Activated T-cell treated with anti-CD3 and anti-CD28 coated beads for 1 hour (primary cell): ENCODE results near the gene HRNR.
"Not testable (repeated sequence)": the region's sequence is repeated elsewhere in the genome, so short reads cannot be mapped to it uniquely, and the experiment has no call there.

Experiments
- DNase-seq: peaks from one replicate; pipeline ENCODE4 v3.0.0-alpha.2; 2020; ENCODE audit warnings: low read depth

HRNR gene

DNA sequence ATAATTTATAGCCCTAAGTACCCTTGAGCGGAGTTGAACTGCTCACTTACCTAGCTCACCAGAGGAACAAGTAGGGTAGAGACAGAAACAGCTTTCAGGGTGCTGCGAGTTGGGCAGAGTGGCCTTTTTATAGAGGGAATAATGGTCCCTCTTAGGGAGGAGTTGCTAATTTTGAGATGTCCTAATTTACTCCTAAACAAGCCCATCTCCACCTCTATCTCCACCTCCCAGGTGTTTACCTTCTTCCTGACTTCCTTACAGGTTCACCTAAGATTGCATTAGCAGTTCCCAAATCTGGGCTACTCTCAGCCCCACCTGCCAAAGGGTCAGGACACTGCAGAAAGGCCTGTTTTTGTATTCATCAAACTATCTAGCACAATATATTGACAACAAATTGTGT is at the start of gene HRNR:
Gene HRNR, minus strand, starts transcription at position 101 of the 400 bp plus-strand sequence. CDS start 940 bp downstream, outside the sequence.
- no peak for DNase-seq

DNA sequence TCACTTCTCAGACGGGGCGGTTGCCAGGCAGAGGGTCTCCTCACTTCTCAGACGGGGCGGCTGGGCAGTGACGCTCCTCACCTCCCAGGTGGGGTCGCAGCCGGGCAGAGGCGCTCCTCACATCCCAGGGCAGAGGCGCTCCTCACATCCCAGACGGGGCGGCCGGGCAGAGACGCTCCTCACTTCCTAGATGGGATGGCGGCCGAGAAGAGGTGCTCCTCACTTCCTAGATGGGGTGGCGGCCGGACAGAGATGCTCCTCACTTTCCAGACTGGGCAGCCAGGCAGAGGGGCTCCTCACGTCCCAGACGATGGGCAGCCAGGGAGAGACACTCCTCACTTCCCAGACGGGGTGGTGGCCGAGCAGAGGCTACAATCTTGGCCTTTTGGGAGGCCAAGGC is 32.4 kb upstream of the HRNR start:
- DNase-seq: not testable (repeated sequence)

DNA sequence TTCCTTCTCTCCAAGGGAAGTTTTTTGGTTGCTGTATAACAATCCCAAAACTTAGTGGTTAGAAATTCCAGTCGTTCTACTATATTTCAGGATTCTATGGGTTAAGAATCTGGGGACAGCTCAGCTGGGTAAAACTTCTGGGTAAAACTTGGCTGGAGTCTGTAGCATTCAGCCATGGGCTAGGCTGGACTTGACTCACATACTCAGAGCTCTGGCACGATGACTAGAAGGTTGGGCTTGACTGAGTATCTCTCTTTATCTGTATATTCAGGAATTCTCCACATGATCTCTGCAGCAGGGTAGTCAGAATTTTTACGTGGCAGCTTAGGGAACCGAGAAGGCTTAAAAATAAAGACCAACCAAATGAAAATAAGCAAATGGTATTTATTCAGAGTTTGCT is 28.2 kb upstream of the HRNR start:
- DNase-seq: no peak

DNA sequence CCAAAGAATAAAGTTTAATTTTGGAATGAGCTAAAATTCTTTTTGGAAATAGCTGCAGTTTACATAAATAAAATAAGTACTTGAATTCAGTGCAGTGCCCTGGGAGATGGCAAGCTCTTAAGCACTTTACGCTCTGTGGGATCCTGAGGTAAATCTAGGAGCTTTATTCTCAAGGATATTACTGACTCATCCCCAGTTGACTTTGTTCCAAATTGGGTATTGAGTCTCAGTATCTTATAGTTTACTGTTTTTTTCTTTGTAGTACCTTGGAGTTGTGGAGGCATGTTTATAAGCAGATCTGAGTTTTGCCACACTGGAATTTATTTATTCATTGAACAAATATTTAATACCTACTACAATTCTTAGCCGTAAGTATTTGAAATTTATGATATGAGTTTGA is 27.4 kb upstream of the HRNR start:
- DNase-seq: no peak

DNA sequence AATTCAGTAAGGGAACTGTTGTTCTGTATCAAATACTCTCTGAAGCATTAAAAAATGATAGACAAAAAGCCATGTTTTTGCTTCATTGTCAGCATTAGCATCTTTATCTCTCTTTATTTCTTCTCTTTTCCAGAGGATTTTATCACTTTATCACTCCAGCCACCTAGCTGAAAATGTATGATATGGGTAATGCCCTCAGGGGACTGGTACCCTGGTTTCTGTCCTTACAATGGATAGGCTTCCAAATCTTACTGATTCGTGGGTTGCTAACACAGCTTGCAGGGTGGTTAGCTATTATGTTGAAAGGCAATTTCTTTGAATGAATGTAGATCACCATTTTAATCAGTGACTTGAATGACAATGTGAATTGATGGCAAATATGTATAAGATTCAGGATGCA is 23.3 kb upstream of the HRNR start:
- no peak for DNase-seq

DNA sequence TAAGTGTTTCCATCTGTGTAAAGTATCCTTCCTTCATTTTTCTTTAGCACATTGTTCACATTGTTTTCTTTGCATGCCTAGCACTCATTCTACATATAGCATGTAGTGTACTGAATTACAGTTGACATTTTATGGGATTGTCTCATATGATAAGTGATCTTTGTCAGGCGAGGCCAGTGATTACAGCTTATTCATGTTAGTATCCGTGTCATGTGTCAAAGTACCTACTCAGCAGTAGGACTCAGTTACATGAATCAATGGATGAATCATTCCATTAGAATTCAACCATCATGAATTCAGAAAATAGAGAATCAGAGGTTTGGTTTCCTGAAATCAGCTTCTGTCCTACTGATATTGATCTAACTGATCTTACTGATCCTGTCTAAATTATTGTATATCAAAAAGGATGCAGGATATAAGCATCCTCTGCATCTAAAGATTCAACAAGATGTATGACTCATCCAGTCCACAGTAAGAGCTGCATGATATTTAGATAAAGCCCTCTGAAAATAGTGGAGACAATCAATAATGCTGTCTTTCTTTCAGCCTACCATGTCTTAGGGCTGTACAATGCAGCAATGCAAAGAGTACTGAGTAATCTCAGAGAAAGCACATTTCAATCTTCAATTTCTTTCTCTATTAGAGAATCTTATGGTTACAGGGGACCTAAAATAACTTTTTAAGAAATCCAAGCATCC is 20.7 kb upstream of the HRNR start:
- DNase-seq: no peak

DNA sequence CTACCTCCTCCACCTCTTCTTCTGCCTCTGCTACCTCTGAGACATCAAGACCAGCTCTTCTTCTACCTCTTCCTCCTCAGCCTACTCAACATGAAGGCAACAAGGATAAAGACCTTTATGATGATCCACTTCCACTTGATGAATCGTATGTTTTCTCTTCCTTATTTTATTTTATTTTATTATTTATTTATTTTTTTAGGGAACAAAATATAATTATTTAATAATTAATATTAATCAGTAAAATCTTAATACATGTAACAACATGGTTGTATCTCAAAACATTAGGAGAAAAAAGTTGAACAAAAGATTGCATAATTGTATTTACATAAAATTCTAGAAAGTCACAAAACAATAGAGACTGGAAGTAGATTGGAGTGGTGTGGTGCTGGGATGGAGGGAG is 13.1 kb upstream of the HRNR start:
- no peak for DNase-seq

DNA sequence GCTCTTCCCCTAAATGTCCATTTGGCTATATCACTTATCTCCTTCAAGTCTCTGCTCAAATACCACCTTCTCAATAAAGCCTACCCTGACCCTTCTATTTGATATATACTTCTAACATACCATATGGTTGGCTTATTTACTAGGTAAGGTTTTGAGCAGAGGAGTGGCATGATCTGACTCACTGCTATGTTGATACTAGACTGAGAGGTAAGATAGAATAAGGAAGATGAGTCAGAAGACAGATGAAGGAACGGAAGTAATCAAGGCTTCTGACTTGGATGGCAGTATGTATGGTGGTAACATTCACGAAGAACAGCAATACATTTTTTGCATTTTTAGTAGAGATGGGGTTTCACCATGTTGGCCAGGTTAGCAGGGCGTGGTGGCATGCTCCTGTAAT is 4.8 kb upstream of the HRNR start:
- DNase-seq: no peak

DNA sequence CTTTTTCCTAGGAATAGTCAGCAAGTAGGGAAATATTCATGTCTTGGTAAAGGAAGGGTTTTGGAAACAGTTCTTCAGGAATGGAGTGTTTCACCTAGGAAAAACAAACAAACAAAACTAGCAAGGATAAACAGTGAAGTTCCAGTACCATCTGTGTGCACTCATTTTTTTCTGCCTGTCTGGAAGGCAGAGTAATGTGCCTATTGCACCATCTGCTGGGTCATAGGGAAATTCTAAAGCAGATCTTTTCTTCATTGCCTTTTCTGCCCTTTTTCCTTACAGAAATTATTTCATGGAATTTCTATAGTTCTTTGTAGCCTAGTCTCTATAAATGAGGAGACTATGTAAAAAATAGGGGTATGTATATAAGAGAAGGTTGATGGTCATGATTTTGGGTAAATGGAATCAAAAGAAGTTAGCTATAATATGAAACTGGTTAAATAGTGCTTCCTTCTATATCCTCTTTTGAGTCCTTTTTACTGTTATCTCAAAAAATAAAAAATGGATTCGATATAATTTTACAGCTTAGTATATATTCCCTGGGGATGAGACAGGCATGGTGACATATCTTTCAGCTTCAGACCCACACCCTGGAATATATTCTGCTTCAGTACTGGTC is 3.4 kb upstream of the HRNR start:
- no peak for DNase-seq

DNA sequence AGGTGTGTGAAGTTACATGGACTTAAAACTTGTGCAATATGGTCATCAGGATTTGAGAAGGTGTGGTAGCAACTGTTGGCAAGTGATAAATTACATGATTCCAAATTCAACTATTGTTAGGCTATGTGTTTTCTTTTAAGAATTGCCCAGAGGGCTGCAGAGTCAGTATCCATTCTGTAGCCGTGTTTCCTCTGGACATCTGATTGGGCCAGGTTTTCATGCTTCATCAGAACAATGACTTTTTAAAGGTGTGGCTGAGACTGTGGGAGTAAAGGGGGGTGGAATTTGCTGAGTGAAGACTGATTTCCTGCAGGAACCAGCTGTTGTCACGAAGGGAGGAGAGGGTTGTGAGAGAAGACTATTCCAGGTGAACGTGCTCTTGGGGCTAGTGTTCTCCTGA is 1.7 kb upstream of the HRNR start:
- no peak for DNase-seq

DNA sequence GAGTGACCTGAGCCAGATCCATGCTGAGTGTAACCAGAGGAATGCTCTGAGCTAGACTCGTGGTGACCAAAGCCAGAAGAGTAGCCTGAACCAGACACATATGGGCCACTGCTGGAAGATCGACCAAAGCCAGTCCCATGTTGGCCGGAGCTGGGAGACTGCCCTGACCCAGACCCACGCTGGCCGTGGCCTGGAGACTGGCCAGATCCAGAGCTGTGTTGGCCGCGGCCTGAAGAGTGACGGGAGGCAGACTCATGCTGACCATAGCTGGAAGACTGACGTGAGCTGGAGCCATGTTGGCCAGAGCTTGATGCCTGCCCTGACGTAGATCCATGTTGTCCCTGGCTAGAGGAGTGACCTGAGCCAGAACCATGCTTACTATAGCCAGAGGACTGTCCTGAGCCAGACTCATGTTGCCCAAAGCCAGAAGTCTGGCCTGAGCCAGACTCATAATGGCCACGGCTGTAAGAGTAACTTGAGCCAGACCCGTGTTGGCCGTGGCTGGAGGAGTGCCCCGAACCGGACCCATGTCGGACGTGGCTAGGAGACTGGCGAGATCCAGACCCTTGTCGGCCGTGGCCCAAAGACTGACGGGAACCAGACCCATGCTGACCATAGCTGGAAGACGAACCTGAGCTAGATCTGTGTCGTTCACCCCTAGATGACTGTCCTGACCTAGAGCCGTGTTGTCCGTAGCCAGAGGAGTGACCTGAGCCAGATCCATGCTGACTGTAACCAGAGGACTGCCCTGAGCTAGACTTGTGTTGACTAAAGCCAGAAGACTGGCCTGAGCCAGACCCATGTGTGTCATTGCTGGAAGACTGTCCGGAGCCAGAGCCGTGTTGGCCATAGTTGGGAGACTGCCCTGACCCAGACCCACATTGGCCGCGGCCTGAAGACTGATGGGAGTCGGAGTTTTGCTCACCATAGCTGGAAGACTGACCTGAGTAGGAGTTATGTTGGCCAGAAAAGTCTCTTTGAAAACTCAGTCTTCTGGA is 3.5 kb downstream of the HRNR start:
- no peak for DNase-seq

DNA sequence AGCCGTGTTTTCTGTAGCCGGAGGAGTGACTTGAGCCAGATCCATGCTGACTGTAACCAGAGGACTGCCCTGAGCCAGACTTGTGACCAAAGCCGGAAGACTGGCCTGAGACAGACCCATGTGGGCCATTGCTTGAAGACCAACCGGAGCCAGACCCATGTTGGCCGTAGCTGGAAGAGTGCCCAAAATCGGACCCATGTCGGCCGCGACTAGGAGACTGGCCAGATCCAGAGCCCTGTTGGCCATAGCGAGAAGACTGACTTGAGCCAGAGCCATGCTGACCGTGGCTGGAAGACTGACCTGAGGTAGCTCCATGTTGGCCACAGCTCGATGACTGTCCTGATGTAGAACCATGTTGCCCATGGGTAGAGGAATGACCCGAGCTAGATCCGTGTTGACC is 4.6 kb downstream of the HRNR start:
- DNase-seq: not testable (repeated sequence)

DNA sequence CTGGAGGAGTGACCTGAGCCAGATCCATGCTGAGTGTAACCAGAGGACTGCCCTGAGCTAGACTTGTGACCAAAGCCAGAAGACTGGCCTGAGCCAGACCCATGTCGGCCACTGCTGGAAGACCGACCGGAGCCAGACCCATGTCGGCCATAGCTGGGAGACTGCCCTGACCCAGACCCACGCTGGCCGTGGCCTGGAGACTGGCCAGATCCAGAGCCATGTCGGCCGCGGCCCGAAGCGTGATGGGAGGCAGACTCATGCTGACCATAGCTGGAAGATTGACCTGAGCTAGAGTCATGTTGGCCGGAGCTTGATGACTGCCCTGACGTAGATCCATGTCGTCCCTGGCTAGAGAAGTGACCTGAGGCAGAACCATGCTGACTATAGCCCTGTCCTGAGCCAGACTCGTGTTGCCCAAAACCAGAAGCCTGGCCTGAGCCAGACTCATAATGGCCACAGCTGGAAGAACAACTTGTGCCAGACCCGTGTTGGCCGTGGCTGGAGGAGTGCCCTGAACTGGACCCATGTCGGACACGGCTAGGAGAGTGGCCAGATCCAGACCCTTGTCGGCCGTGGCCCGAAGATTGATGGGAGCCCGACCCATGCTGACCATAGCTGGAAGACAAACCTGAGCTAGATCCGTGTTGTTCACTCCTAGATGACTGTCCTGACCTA is 5.1 kb downstream of the HRNR start:
- DNase-seq: no peak

DNA sequence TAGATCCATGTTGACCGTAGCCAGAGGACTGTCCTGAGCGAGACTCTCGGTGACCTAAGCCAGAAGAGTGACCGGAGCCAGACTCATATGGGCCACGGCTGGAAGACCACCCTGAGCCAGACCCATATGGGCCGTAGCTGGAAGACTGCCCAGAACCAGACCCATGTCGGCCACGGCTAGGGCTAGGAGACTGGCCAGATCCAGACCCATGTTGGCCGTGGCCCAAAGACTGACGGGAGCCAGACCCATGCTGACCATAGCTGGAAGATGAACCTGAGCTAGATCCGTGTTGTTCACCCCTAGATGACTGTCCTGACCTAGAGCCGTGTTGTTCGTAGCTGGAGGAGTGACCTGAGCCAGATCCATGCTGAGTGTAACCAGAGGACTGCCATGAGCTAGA is 8.4 kb downstream of the HRNR start:
- not testable (repeated sequence) for DNase-seq

DNA sequence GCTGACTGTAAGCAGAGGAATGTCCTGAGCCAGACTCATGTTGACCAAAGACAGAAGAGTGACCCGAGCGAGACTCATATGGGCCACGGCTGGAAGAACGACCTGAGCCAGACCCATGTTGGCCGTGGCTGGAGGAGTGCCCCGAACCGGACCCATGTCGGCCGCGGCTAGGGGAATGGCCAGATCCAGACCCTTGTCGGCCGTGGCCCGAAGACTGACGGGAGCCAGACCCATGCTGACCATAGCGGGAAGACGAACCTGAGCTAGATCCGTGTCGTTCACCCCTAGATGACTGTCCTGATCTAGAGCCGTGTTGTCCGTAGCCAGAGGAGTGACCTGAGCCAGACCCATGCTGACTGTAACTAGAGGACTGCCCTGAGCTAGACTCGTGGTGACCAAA is 9.1 kb downstream of the HRNR start:
- not testable (repeated sequence) for DNase-seq

DNA sequence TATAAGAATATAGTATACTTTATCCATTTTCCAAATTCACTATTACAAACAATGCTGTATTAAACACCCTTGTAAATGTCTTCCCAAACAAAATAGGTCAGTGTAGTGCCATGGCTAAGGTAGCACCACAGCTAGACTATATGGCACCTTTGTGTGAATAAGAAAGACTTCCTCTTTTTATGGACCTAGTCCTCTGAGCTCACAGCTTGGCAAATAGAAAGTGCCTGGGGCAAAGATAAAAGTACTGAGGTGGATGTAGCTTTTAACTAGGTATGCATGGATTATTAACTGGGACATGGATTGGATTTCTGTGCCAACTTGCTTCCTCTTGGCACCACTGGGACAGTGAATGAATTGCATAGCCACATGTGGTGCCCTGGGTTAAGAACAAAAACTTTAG is 25.0 kb downstream of the HRNR start:
- no peak for DNase-seq

DNA sequence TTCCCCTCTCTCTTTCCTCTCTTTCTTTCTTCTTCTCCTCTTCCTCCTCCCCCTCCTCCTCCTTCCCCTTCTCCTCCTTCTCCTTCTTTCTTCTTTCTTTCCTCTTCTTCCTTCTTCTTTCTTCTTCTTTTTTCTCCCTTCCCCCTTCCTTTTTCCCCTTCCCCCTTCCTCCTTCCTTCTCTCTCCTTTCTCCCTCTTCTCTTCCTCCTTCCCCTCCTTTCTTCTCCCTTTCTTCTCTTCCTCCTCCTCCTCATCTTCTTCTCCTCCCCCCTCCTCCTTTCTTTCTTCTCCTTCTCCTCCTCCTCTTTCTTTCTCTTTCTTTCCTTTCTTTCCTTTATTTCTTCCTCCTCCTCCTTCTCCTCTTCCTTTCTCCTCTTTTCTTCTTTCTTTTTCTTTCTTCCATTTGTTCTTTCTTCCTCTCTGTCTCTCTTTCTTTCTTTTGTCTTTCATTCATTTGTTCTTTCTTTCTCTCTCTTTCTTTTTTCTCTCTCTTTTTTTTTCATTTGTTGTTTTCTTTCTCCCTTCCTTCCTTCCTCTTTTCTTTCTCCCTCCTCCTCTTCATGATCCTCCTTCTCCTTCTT is 26.5 kb downstream of the HRNR start:
- DNase-seq: no peak

DNA sequence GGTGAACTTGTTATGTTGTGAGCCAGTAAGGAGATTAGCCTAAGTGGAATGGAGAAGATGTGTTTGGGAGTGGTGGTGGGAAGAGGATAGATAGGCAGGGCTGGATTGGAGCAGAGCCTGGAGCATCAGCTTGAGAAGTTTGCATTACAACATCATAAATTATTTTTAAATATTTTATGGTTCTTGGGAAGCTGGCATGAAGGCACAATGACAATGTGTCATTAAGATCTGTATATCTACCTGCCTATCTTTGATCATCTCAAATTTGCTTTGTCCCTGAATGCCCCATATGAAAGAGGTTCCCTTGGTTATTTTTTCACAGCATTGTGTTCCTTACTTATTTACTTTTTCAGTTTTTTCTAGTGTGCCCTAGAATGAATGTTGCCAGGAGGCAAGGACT is 32.3 kb downstream of the HRNR start:
- no peak for DNase-seq

DNA sequence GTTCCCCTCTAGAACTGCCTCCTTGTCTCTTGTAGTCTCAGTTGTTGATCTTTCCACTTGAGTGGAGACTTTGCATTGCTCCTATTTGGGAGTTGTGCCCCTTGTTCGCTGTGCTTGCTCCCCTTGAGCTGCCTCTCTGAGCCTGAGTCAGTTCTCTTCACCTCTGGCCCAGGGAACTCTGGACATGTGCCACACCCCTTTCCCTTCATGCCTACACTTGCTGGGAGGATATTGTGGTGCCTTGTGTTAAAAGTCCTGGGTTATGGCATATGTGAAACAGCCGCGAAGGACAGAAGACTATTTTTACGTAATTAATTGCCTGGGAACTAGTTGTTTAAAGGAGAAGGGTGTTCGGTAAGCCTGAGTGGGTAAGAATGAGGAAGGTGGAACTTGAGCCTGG is 32.7 kb downstream of the HRNR start:
- no peak for DNase-seq

DNA sequence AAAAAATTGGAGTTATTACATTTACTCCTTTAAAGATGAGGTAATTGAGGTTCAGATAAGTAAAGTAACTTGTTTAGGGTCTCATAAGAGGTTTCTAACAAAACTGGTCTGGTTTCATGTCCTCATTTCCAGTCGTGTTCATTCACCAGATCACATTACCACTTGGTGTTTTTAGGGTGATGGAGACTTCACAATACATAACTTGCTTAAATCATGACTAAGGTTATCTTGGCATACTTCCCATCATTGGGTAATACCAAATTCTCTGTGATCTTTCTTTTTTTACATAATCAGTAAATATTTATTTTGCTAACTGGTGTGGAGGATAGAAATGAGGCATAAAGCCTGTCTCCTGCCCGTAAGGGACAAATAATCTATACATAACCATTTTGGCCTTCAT is 33.4 kb downstream of the HRNR start:
- no peak for DNase-seq

DNA sequence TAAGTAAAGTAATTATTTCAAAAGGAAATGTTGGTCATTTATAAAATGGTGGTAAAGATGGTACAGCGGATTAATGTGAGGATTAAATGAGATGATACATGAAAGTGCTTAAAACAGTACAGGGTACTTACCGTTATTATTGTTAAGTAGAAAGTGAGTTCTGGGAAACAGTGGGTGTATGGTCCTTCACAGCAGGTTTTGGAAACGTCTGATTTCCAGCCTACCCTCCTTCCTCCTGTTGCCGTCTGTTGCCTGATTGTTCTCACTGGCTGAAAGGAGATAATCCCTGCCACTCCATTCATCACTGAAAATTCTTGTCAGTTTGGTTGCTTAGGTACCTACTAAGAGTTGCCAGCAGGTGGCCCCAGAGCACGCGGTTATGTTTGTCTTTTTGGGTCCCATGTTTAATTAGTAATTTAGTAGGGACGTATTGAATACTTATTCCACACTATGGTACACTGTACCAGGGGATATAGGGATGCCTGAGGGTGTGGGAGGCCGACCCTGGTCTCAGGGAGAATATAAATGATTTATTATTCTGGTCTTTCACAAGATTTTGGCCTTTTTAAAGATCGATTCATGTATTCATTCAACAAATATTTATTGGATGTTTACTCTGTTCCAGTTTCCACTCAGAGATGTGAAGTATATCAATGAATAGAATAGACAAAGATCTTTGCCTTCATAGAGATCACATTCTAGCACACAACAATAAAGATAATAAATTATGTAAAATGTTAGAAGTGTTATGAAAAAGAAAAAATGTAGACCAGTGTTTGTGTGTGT is 34.1 kb downstream of the HRNR start:
- peak; percentile 51 for DNase-seq
